SK-N-SH treated with all-trans-retinoic acid at 6 μM for 48 hours (cell line): ENCODE data around the gene TPH2.

ENCODE experiments used
- ATAC-seq: fragments of 200-7000 bp; cut with Tn5 transposase; 3 replicates; pipeline ENCODE4 v1.9.1; 2020; ENCODE audit warnings: mild to moderate bottlenecking, moderate library complexity
- ARNTL ChIP-seq: fragments of 450-650 bp; formaldehyde crosslinking; IDR thresholded peaks from 2 replicates; pipeline ENCODE4 v1.5.0; 2020; ENCODE audit warnings: low read depth, mild to moderate bottlenecking, moderate library complexity, borderline replicate concordance
- BACH2 ChIP-seq: fragments of 250-450 bp; sonication (Bioruptor Pico); IDR thresholded peaks from 2 replicates; pipeline ENCODE4 v1.9.0; 2021; ENCODE audit warnings: mild to moderate bottlenecking, borderline replicate concordance
- CSDC2 ChIP-seq: fragments of 250-450 bp; sonication (Bioruptor Pico); IDR thresholded peaks from 2 replicates; pipeline ENCODE4 v1.5.0; 2020; ENCODE audit warnings: mild to moderate bottlenecking, moderate library complexity
- ESRRG ChIP-seq: fragments of 250-450 bp; sonication (Bioruptor Pico); IDR thresholded peaks from 2 replicates; pipeline ENCODE4 v1.6.1; 2021; ENCODE audit warnings: mild to moderate bottlenecking
- GLIS3 ChIP-seq: fragments of 250-450 bp; sonication (Bioruptor Pico); IDR thresholded peaks from 2 replicates; pipeline ENCODE4 v1.5.0; 2020; ENCODE audit warnings: mild to moderate bottlenecking, moderate library complexity
- PATZ1 ChIP-seq: fragments of 250-450 bp; sonication (Bioruptor Pico); IDR thresholded peaks from 2 replicates; pipeline ENCODE4 v1.8.0; 2020; ENCODE audit warnings: mild to moderate bottlenecking, moderate library complexity, borderline replicate concordance
- POU6F1 ChIP-seq: fragments of 250-450 bp; sonication (Bioruptor Pico); IDR thresholded peaks from 2 replicates; pipeline ENCODE4 v1.8.0; 2021; ENCODE audit warnings: low read depth, mild to moderate bottlenecking, moderate library complexity, borderline replicate concordance
- PPARA ChIP-seq: fragments of 250-450 bp; sonication (Bioruptor Pico); IDR thresholded peaks from 2 replicates; pipeline ENCODE4 v1.5.0; 2020; ENCODE audit warnings: mild to moderate bottlenecking, borderline replicate concordance
- TCF4 ChIP-seq: fragments of 250-450 bp; sonication (Bioruptor Pico); IDR thresholded peaks from 2 replicates; pipeline ENCODE4 v1.8.0; 2021; ENCODE audit warnings: mild to moderate bottlenecking, moderate library complexity, borderline replicate concordance
- TOX ChIP-seq: fragments of 250-450 bp; sonication (Bioruptor Pico); IDR thresholded peaks from 2 replicates; pipeline ENCODE4 v1.8.0; 2021; ENCODE audit warnings: mild to moderate bottlenecking, moderate library complexity, borderline replicate concordance
- TSHZ2 ChIP-seq: fragments of 250-450 bp; sonication (Bioruptor Pico); IDR thresholded peaks from 2 replicates; pipeline ENCODE4 v1.5.0; 2020; ENCODE audit warnings: mild to moderate bottlenecking, moderate library complexity
- ZC3H10 ChIP-seq: fragments of 250-450 bp; sonication (Bioruptor Pico); IDR thresholded peaks from 2 replicates; pipeline ENCODE4 v1.5.1; 2021; ENCODE audit warnings: mild to moderate bottlenecking, moderate library complexity
- ZFP3 ChIP-seq: fragments of 250-450 bp; sonication (Bioruptor Pico); IDR thresholded peaks from 2 replicates; pipeline ENCODE4 v1.5.0; 2020; ENCODE audit warnings: mild to moderate bottlenecking, moderate library complexity
- ZFP30 ChIP-seq: fragments of 450-650 bp; formaldehyde crosslinking; IDR thresholded peaks from 2 replicates; pipeline ENCODE4 v1.5.0; 2022; ENCODE audit warnings: mild to moderate bottlenecking, moderate library complexity
- ZNF70 ChIP-seq: fragments of 450-650 bp; formaldehyde crosslinking; IDR thresholded peaks from 2 replicates; pipeline ENCODE4 v1.5.0; 2020; ENCODE audit warnings: mild to moderate bottlenecking, moderate library complexity
- ZNF8 ChIP-seq: fragments of 450-650 bp; formaldehyde crosslinking; IDR thresholded peaks from 2 replicates; pipeline ENCODE4 v1.5.0; 2020; ENCODE audit warnings: mild to moderate bottlenecking, moderate library complexity
- TF ChIP-seq, protein P1 (sequence below): fragments of 250-450 bp; sonication (Bioruptor Pico); IDR thresholded peaks from 2 replicates; pipeline ENCODE4 v1.5.1; 2021; ENCODE audit warnings: mild to moderate bottlenecking, moderate library complexity

TPH2 gene

DNA sequence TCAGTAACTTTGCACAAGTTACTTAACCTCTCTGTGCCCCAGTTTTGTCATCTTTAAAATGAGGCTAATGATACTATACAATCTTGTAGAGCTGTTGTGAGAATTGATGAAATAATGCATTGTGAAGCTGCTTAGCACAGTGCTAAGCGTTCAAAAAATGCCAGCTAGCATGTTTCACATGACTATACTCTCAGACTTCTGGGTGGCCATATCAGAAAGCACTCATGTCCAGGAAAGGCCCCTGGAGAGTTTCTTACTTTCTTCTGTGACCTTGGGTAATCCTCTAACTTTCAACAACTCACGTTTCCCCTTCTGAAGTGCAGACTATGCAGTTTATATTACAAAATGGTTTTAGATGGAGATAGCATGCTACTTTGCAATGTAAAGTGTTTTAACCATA, 68.1 kb downstream of the TPH2 start:
- TF ChIP-seq PPARA (CRISPR knock-in tag) = no peak
- TF ChIP-seq TOX = no peak
- no peak for TF ChIP-seq ZFP30 (CRISPR knock-in tag)
- no peak for TF ChIP-seq TCF4 (CRISPR knock-in tag)
- TF ChIP-seq ESRRG (CRISPR knock-in tag) = no peak
- TF ChIP-seq GLIS3 (CRISPR knock-in tag) = no peak
- TF ChIP-seq, protein P1, sequence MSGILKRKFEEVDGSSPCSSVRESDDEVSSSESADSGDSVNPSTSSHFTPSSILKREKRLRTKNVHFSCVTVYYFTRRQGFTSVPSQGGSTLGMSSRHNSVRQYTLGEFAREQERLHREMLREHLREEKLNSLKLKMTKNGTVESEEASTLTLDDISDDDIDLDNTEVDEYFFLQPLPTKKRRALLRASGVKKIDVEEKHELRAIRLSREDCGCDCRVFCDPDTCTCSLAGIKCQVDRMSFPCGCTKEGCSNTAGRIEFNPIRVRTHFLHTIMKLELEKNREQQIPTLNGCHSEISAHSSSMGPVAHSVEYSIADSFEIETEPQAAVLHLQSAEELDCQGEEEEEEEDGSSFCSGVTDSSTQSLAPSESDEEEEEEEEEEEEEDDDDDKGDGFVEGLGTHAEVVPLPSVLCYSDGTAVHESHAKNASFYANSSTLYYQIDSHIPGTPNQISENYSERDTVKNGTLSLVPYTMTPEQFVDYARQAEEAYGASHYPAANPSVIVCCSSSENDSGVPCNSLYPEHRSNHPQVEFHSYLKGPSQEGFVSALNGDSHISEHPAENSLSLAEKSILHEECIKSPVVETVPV (CRISPR knock-in tag) = no peak
- TF ChIP-seq ZNF70 = no peak
- no peak for TF ChIP-seq ARNTL (CRISPR knock-in tag)
- no peak for TF ChIP-seq POU6F1 (CRISPR knock-in tag)
- no peak for TF ChIP-seq ZFP3
- no peak for TF ChIP-seq ZC3H10 (CRISPR knock-in tag)
- no peak for TF ChIP-seq TSHZ2 (CRISPR knock-in tag)
- ATAC-seq = no peak

DNA sequence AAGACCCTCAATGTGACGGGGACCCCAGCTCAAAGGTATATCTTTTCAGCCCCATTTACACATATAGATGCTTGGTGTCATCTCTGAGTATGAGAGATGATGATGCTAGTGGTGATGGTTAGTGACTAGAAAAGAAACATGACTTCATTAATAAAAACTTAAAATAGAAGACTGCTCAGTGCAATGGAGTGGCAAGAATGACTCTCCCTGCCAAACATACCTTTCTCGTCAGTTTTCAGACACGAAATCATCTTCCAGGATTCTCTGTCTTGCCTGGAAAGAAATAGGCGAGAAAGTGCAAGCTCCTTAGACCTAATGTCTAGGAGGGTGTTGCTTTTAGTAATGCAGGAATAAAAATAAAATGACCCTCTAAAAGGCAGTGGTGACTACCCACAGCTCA, 71.7 kb downstream of the TPH2 start:
- ATAC-seq = no peak
- TF ChIP-seq PPARA (CRISPR knock-in tag) = no peak
- TF ChIP-seq ESRRG (CRISPR knock-in tag) = no peak
- TF ChIP-seq ZFP30 (CRISPR knock-in tag) = no peak
- TF ChIP-seq PATZ1 (CRISPR knock-in tag) = no peak
- TF ChIP-seq GLIS3 (CRISPR knock-in tag) = no peak
- no peak for TF ChIP-seq TOX
- no peak for TF ChIP-seq ZNF8 (CRISPR knock-in tag)
- no peak for TF ChIP-seq POU6F1 (CRISPR knock-in tag)

DNA sequence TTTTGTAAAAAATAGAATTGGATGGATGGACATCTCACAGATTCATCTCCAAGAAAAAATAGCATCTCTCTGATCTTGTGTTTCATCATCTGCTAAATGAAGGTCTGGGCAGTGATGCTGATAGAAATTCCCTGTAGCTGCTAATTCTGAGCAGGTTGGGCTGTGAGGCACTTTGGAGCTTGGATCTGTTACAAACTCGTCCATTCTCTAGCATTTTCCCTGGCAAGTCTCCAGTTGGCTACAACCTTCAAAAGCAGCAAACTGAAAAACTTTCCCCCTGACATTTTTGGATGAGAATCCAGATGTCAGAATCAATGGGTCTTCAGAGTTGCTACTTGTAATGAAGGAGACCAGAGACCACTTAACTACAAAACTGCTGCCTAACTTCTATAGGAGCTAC, 72.7 kb downstream of the TPH2 start:
- ATAC-seq = no peak
- no peak for TF ChIP-seq ESRRG (CRISPR knock-in tag)
- TF ChIP-seq CSDC2 (CRISPR knock-in tag) = no peak
- TF ChIP-seq ZNF8 (CRISPR knock-in tag) = no peak
- TF ChIP-seq POU6F1 (CRISPR knock-in tag) = no peak
- TF ChIP-seq PATZ1 (CRISPR knock-in tag) = no peak
- no peak for TF ChIP-seq BACH2 (CRISPR knock-in tag)
- TF ChIP-seq TCF4 (CRISPR knock-in tag) = no peak
- TF ChIP-seq ZNF70 = no peak
- TF ChIP-seq ZFP30 (CRISPR knock-in tag) = no peak
